ENCODE measurements around the gene RBMS1.

RBMS1 gene

GRCh38 chr2:160351956-160352355 lies 141.7 kb downstream of the RBMS1 start:
- no peak for TF ChIP-seq CTCF (IDR thresholded peaks at IDR 0.05; ENCODE audit: insufficient read depth, low read length)
- TF ChIP-seq, protein P1, sequence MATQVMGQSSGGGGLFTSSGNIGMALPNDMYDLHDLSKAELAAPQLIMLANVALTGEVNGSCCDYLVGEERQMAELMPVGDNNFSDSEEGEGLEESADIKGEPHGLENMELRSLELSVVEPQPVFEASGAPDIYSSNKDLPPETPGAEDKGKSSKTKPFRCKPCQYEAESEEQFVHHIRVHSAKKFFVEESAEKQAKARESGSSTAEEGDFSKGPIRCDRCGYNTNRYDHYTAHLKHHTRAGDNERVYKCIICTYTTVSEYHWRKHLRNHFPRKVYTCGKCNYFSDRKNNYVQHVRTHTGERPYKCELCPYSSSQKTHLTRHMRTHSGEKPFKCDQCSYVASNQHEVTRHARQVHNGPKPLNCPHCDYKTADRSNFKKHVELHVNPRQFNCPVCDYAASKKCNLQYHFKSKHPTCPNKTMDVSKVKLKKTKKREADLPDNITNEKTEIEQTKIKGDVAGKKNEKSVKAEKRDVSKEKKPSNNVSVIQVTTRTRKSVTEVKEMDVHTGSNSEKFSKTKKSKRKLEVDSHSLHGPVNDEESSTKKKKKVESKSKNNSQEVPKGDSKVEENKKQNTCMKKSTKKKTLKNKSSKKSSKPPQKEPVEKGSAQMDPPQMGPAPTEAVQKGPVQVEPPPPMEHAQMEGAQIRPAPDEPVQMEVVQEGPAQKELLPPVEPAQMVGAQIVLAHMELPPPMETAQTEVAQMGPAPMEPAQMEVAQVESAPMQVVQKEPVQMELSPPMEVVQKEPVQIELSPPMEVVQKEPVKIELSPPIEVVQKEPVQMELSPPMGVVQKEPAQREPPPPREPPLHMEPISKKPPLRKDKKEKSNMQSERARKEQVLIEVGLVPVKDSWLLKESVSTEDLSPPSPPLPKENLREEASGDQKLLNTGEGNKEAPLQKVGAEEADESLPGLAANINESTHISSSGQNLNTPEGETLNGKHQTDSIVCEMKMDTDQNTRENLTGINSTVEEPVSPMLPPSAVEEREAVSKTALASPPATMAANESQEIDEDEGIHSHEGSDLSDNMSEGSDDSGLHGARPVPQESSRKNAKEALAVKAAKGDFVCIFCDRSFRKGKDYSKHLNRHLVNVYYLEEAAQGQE (IDR thresholded peaks at IDR 0.05; ENCODE audit: insufficient replicate concordance, low read depth) = no peak
- TF ChIP-seq POLR2AphosphoS5 (IDR thresholded peaks at IDR 0.05; ENCODE audit: low read depth) = no peak
- no peak for TF ChIP-seq SPI1 (IDR thresholded peaks at IDR 0.05; ENCODE audit: borderline replicate concordance, low read depth)
- TF ChIP-seq GABPA (IDR thresholded peaks at IDR 0.05; ENCODE audit: low read depth) = no peak
- H3K4me3 ChIP-seq (replicated peaks; ENCODE audit: insufficient read depth, low read length) = no peak overlapping the region
- H3K27me3 ChIP-seq (ENCODE audit: insufficient read depth, poor library complexity, severe bottlenecking) = no peaks in the 10 kb centered on the region
- no peak overlapping the region for H3K27ac ChIP-seq (replicated peaks)
- DNase-seq (ENCODE audit: low read depth in 1 of 2, low spot score in 1 of 2) = peak; percentile 31 to 38

DNA sequence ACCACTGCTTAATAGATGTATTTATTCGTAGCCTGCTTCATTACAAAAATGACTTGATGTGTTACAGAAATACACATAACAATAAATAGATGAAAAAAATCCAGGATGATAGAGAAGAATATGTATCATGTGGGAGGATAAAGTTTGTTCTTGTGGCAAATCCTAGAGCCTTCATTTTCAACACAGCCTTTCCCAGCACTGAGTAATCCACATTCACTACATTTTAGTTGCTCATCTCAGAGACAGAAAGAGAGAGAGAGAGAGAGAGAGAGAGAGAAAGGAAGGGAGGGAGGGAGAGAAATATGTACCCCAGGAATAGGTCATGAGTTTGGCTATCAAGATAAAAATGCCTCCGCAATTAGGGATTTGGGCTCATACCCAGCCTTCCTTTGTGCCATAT lies 144.3 kb downstream of the RBMS1 start:
- no peaks in the 10 kb centered on the region for H3K27me3 ChIP-seq (ENCODE audit: insufficient read depth, poor library complexity, severe bottlenecking)
- DNase-seq (ENCODE audit: low read depth in 1 of 2, low spot score in 1 of 2) = no peak
- no peak for TF ChIP-seq SPI1 (IDR thresholded peaks at IDR 0.05; ENCODE audit: borderline replicate concordance, low read depth)
- no peak for TF ChIP-seq POLR2AphosphoS5 (IDR thresholded peaks at IDR 0.05; ENCODE audit: low read depth)
- TF ChIP-seq GABPA (IDR thresholded peaks at IDR 0.05; ENCODE audit: low read depth) = no peak
- TF ChIP-seq, protein P1 (IDR thresholded peaks at IDR 0.05; ENCODE audit: insufficient replicate concordance, low read depth) = no peak
- TF ChIP-seq CTCF (IDR thresholded peaks at IDR 0.05; ENCODE audit: insufficient read depth, low read length) = no peak
- H3K4me3 ChIP-seq (replicated peaks; ENCODE audit: insufficient read depth, low read length) = no peak overlapping the region
- H3K27ac ChIP-seq (replicated peaks) = no peak overlapping the region

GRCh38 chr2:160347269-160347863 lies 146.2 kb downstream of the RBMS1 start:
- no peak overlapping the region for H3K4me3 ChIP-seq (replicated peaks; ENCODE audit: insufficient read depth, low read length)
- H3K27me3 ChIP-seq (ENCODE audit: insufficient read depth, poor library complexity, severe bottlenecking) = no peaks in the 10 kb centered on the region
- no peak for TF ChIP-seq POLR2AphosphoS5 (IDR thresholded peaks at IDR 0.05; ENCODE audit: low read depth)
- TF ChIP-seq, protein P1 (IDR thresholded peaks at IDR 0.05; ENCODE audit: insufficient replicate concordance, low read depth) = no peak
- TF ChIP-seq GABPA (IDR thresholded peaks at IDR 0.05; ENCODE audit: low read depth) = no peak
- TF ChIP-seq CTCF (IDR thresholded peaks at IDR 0.05; ENCODE audit: insufficient read depth, low read length) = no peak
- TF ChIP-seq SPI1 (IDR thresholded peaks at IDR 0.05; ENCODE audit: borderline replicate concordance, low read depth) = no peak
- DNase-seq (ENCODE audit: low read depth in 1 of 2, low spot score in 1 of 2) = no peak
- H3K27ac ChIP-seq (replicated peaks) = no peak overlapping the region

Data from HL-60 (cell line).